Activated effector memory CD4-positive, alpha-beta T cell treated with Interleukin-2 at 50 U/mL for 16 hours (primary cell): Measurements from ENCODE around the gene IL6ST.
A peak's percentile ranks its signal among the peaks of the same experiment; 100 is the strongest.
"Not testable (repeated sequence)": the region's sequence is repeated elsewhere in the genome, so short reads cannot be mapped to it uniquely, and the experiment has no call there.

ENCODE experiments used
- DNase-seq: peaks from one replicate; pipeline ENCODE4 v3.0.0-alpha.2; 2020

Gene IL6ST

DNA sequence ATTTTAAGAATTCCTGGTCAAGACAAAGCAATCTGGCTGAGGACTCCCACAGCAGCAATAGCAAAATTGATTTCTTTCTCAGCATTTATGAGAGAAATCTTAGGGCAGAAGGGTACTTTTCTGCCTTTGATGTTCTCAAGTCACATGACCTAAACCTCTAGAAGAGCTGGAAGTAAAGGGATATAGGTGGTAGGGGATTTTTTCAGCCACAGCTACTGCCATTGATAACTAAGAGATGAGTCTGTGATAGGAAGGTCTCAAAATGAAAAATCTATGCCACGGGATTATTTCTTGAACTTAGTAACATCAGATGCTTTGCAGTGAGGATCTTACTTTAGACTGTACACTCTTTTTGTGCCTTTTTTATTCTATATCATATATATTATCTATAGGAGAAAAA is 35.6 kb downstream of the IL6ST start:
- DNase-seq, result no peak

DNA sequence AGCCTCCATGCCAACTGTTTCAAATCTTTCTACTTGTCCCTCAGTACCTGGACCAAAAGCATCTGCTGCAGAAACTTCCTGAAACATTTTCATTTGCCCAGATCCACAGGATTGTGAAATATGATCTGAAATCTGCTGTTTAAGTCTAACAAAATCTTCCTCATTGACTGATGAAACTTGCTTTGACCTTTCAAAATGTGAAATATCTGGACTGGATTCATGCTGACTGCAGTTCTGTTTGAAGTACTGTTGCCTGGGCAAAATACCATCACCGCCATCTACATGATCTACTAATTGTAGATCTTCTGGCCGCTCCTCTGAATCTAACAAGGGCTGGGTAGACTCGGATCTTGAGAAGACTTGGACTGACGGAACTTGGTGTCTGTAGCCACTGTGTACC is 53.6 kb downstream of the IL6ST start:
- DNase-seq, result not testable (repeated sequence)

DNA sequence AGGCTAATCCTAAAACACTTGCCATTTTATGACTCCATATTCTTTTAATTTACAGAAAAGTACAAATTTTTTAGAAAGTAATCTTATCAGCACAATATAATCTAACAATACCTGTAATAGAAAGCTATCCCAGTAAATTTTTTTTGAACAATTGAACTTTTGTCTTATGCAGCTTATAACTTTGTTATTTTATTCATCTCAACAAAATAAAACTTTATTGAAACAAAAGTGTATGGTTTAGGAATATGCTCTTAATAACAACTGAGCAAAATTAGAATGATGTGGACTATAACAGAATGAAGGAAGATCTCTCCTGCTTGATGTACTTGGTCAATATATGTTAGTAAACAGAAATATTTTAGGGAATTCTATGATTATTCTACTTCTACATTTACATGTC is 57.2 kb downstream of the IL6ST start:
- DNase-seq, result not testable (repeated sequence)

DNA sequence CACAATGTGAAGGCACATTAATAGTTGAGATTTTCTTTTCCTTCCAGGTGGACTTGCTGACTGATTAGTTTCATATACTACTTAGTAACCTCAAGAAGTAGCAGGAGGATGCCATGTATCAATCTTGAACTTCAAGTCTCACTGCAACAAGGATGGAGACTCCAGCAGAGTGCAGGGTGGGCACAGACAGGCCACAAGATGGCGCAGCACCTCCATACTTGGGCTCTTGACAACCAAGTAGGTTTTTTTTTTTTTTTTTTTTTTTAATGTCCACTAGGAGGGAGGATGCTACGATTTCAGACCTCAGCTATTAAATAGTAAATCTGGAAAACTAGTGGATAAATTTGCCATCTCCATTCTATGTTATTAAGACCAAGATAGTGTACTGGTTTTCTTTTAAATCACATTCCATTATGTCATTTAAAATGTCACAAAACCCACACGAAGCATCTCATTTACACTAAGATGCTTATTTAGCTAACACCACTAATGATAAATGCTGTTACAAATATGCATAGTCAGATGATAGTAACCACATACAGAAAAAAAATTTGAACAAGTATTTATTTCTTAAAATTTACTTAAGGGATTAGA is 58.6 kb downstream of the IL6ST start:
- peak; percentile 60 for DNase-seq

DNA sequence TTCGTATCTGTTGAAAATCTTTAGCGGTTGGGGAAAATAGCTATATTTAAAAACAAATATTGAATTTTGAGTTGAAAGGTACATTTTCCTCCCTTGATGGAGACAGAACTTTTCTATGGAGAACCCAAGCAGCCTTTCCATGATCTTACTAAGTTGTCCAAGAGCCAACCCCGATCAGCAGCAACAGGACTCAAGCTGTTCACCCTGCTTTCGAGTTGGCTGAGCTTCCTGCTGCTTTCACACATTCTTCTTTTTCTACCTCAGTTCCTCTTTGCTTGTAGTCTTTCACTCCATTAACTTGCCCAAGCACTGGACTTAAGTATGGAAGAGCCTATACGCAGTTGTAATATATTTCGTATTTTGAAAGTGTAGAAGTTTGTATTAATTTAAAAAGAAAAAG is 59.4 kb downstream of the IL6ST start:
- no peak for DNase-seq

DNA sequence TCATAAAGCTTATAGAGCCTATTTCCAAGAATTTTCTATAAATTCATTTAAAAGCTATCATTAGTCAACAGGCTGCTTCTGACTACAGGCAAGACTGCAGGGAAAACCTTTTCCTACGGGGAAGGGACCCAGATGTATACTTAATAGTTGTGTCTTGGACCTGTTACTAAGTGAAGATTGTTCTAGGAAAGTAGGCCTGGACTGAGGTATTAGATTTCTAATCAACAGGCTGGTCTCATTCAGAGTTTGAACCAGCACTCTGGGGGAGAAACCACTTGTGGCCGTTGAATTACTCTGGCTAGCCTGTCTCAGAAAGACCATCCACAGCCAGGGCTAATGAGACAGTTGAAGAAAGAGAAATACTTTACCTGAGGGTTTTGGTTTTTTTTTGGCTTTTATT is 60.0 kb downstream of the IL6ST start:
- DNase-seq, result no peak

DNA sequence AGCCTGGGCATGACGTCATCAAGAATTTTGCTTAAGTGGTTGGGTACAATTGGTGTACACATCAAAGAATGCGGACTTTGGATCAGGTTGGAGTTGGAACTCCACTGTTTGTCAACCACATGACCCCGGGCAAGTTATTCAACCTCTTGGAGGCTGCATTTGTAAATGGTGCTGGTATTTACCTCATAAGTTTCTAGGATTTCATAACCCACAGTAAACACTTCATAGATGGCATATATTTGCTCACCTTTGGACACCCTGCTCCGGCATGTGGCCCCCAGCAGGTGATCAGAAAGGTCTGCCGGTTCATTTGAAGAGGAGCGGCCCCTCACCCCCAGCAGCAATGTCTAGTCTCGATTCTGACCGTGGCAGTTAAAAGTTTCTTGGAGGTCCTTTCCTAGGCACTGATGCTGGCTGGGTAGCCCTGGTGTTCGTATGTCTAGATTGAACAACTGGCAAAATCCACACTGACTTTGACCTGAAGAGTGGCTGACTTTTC is 60.6 kb downstream of the IL6ST start:
- no peak for DNase-seq

DNA sequence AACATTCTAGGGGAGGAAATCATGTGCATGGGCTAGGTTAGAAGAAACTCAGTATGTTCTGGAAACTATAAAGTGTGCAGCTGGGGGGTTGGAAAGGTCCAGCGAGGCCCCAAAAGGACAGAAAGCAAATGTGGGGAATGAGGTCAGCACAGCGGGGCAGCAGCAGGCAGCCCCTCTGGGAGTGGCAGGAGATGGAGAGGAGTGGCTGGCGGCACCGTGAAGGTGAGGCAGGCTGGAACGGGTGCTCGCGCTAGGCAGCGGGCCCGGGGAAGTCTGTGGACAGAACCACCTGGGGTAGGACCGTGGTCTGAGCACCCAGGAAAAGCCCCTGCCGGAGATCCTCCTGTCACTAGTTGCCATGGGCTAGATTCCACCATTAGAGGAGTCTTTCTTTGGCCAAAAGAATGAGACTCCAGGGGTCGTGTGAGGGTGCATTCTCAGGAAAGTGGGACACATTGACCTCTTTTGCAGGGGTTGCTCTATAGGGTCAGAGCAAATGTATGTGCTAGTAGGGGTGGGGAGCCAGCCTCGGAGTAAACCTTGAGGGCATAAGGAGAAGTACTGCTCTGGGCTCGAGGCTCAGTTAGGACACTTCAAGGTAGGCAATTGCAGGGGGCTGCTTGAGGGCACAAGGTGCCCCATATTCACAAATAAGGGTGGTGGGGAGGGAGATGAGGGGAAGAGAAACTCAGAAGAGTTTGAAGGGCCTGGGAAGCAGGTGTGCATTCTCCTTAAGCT is 61.2 kb downstream of the IL6ST start:
- no peak for DNase-seq

DNA sequence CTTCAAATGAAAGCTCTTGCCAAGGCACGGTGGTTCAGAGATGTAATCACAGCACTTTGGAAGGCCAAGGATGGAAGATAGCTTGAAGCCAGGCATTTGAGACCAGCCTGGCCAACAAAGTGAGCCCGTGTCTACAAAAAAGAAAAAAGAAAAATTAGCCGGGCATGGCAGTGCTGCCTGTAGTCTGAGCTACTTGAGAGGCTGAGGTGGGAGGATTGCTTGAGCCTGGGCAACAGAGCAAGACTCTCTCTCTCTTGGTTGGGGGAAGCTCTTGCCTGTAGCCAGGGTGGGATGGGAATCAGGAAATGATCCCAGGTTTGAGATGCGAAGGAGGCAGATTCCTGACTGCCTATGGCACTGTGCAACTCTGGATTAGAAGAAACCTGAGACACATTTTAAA is 62.1 kb downstream of the IL6ST start:
- DNase-seq, result no peak

DNA sequence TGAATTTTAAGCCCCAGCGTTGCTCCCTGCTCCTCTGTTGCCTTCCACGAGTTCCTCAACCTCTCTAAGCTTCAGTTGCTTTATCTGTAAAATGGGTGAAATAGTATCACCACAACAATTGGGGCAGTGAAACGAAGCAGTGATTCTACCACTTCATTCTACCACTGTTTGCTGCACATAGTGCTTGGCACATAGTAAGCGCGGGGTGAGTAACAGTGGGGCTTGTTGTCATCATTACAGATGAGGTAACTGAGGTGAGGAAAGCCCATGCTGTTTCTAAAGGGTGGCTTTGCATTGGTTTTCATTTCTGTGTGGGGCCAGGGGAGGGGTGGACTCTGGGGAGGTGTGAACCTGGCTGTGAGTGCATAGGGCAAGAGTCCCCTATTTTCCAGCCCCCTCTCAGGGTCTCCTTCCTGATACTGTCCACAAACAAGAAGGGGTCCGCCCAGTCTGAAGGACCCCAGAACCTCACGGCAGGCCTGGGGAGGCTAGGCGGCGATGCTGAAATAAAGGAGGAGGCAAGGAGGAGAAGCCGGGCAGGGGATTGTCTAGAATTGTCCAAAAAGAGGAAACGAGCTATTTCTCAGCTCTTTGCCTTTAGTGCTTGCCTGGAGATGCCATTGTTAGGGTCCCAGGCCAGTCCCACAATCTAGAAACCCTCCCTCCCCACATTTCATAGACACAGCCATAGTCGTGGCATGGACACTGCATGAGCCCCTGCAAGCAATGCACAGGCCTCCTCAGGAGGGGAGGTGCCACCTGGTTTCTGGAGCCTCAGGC is 65.6 kb downstream of the IL6ST start:
- DNase-seq, result no peak

DNA sequence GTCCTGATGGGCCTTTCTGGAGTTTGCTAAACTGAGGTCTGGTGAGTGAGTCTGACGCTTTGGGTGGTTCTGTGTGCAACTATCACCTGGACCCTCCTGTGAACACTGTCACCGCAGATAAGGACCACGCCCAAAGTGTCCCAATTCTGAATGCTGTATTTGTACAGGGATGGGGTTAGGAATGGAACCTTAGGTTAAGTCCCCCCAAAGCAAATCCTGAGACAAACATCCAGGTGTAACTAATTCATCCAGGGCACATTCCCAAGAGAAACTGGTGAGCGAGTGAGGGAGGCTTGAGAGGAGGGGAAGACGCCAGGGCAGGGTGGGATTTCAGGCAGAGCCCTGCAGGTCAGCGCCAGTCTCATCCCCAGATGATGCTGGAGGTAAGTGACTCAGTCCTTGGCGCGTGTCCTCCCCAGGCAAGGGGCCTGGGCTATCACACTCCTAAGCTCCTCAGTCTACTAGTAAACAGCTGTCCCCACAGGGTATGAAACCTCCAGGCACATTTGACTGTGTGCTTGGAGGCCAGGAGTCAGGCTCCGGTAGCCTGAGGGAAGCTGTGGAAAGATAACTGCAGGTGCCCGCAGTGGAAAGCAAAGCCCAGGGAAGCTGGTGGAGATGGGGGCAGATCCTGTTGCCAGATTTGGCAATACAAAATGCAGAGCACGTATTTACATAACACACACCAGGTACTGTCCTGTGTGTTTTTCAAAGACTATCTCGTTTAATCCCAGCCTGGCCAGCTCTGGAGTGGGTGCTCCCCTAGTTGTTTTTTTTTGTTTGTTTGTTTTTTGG is 66.7 kb downstream of the IL6ST start:
- DNase-seq, result no peak

DNA sequence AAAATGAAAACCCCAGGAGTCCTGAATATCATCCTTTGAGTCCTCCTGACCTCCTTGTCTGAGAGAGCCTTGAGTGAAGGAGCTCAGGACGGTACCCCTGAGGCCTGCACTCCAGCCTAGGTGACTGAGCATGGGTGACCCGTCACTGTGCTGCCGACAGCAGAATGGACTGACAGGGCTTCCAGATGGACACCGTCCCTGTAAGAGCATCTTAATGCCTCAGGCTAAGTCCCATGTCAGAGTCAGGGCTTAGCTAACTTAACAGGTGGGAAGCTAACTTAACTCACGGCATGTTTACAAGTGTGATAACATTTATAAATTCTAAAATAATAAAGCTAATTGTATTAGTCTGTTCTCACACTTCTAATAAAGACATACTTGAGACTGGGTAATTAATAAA is 68.3 kb downstream of the IL6ST start:
- DNase-seq, result no peak

DNA sequence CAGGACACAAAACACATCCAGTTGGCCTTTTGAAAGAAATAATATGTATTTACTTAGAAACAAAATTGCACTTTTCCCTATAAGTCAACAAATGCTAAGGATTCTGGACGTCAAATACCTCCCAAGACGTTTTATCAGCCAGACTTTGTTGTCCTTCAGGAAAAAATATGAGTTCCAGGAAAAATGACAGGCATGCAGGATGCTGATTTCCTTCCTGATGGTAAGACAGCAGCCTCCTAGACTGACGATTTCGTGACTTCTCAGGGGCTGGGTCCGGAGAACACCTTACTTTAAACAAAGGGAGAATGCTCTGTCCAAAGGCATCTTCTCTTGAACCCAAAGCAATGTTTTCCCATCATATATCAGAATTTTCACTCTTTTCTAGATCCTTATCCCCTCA is 69.1 kb downstream of the IL6ST start:
- no peak for DNase-seq

DNA sequence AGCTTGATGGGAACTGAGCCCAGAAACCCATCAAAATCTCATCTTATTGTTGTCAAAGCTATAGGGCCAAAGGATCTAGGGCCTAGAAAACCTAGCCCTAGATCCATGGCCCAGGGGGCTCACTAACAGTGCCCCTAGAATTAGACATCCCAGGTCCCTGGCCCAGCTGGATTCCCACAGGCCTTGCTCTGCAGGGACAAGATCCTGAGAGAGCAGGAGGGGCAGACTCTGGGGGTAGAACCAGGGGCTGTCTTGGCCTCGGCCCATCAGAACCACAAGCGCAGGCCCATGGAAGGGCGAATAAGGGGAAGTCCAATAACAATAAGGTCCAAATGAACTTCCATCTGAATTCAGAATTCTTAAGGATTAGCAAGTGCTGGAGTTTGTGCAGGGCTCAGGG is 69.6 kb downstream of the IL6ST start:
- no peak for DNase-seq

DNA sequence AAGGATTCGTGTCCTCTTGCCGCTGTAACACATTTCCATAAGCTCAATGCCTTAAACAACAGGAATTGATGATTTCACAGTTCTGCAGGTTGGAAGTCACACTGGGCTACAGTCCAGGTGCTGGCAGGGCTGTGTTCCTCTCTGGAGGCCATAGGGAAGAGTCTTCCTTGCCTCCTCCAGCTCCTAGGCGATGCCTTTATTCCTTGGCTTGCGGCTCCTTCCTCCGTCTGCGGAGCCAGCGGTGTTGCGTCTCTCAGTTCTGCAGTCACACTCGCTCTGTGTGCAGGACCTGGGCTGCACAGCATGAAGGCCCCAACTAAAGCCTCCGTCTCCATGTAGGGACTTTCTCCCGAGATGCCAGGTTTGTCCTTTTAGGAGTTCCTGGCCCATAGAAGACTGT is 70.0 kb downstream of the IL6ST start:
- no peak for DNase-seq

DNA sequence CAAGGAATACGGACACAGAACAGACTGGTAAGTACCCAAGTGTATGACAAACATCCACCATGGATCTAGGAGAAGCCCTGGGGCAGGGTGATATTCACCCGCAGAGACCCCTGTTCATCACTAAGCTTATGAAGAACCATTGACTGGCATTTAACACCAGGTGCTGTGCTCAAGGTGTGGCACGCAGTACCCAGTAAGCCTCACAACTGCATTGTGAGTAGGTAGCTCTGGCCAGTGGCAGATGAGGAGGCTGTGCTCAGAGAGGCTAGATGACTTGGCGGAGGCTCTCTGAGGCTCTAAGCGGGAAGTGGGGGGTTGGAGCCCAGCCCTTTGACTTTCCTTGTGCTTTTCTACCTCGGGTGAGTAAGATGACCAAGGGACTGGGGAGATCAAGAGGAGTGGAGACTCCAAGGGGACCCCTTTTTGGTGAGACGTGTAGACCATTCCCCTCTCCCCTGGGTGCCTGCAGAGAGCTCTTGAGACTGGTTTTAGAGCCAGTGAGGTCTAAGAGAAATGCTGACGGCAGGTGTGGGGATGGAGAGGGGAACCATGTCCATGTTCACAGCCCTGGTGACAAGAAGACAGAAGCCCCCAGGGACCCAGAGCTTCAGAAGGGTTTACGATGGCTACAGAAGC is 70.8 kb downstream of the IL6ST start:
- no peak for DNase-seq

DNA sequence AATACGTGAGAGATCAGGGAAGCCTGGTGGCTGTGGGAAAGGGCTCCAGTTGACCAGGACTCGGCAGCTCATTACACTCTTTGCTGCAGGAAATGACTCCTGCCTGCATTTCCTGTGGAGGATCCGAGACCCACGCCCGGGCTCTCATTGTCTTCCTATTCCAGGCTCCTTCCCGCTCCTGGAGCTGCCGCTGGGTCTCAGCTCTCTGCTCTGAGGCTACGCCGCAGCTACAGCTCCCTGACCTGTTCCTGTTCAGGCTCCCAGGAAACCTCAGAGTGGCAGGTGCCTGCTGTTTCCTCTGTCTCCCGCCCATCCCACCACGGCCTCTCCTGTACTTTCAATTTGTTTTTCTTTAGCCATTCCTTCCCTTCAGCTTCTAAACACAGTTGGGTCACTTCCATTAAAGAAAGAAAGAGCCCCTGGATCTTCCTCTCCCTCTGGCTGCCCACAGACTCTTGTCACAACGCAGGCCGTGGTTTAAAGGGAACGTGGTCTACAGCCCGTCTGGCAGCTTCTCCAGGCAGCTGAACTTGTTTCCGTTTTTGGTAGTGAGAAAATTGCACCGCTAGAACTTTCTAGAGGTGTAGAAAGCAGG is 71.5 kb downstream of the IL6ST start:
- DNase-seq, result no peak

DNA sequence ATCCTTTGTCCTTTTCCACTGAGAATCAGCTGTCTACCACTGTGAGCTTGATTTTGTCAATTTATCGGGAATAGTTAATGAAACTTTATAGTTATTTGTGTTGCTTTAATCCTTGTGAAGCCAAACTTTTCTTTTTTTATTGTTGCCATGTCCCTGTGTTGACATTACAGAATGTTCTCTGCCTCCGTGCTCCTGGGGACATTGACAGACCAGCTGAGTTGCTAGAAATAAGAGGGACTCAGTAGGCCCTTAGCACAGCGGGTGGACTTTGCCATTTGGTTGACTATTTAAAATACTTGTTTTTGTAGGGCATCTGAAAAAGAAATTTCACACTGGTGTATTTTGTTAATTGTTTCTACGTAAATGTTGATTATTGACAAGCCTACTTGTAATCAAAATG is 73.1 kb downstream of the IL6ST start:
- DNase-seq, result no peak

DNA sequence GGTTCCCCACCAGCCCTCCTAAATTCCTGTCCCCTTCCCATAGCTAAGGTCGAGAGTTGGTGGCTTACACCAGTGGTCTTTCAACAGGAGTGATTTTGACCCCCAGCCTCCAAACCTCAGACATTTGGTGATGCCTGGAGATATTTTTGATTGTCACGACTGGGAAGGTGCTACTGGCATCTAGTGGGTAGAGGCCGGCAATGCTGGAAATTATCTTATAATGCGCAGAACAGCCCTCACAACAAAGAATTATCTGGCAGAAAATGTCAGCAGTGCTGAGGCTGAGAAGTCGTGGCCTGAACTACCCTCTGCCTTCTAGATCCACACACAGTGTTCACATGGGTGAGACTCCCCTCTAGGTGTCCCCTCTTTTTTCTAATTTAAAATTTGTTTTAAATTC is 74.0 kb downstream of the IL6ST start:
- no peak for DNase-seq

DNA sequence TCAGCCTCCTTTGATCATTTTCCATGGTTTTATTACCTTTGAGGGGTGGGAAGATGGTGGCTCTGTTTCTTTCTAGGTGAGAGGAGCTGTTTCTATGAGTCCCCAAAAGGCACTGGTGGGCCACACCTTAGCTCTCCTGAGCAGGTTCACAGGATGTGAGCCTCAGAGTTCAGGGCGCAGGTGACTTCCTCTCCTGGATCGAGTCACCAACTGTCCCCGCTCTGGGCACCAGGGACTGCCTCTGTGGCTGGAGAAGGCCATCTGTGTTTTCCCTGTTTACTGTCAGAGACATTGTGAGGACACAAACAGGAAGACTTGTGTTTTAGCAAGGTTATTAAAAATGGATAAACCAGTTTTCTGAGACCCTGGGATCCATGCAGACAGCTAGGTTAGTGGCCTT is 75.1 kb downstream of the IL6ST start:
- DNase-seq, result no peak

DNA sequence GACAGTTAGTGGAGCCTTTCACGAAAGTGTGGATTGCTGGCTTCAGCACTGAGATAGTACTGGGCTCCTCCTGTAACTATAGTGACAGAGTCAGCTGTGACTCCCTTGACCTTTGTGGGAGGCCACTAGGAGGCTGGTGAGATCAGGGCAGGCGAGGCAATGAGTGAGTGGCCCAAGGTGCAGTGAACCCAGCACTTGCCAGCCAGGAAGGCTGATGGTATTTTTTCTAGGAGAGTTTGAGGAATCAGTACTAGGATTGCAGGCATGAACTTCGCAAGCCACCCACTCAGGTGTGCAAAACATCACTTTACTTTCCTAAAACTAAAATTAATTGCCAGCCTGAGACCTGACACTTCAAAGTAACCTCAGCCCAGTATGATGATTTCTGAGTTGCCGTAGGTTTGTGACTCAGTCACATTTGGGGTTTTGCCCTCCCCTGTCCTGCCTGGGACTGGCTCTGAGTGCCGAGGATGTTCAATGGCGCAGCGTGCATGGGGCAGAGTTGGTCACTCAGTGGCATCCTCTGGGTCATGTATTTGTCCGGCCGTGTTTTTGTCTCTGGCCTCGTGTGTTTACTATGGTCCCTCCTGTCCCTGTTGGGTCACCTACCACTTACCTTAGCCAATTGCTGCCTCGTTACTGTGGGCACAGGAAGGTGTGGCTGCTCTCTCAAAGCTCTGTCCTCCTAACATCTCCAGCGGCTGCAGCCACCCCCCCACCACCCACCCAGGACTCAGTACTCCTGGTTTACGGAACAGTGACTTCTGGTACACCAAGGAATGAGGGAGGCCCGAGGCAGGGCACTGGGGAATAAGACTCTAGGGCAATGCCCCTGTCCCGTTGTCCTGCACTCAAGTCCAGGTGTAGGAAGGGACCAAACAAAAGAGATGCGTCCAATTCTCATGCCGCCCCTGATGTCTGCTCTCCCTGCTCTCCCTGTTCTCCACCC is 76.4 kb downstream of the IL6ST start:
- DNase-seq, result no peak
